Esophagus muscularis mucosa (tissue), 3 donors: ENCODE measurements around the gene PIH1D2.

Experiments used
- POLR2A ChIP-seq: fragments of 450-650 bp; IDR thresholded peaks from one replicate; pipeline ENCODE4 v1.6.1; 2017; ENCODE audit warnings: antibody characterized with exemption, moderate library complexity, mild to moderate bottlenecking, low read depth
- TF ChIP-seq, protein P1 (sequence below), 3 experiments: fragments of 200-600 bp in 2 of 3; fragments of 450-650 bp in 1 of 3; sonication (generic) in 2 of 3; IDR thresholded peaks; one replicate each; pipeline ENCODE4 v1.5.1; 2017 to 2019; ENCODE audit warnings: antibody characterized with exemption in 3 of 3, mild to moderate bottlenecking in 2 of 3, moderate library complexity in 1 of 3

DNA sequence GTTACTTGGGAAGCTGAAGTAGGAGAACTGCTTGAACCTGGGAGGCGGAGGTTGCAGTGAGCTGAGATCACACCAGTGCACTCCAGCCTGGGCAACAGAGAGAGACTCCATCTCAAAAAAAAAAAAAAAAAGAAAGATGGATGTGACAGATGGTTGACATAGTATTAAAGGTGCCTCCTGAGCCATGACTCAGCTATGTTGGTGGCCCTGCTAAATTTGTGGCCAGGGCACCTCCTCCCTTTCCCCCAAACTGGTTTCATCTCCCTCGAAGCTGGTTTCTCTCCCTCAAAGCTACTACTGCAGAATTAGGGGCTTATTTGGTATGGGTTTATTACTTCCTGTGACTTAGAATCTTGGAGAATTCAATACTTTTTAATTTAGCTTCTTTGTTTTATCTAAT lies 44.4 kb upstream of the PIH1D2 start:
- TF ChIP-seq POLR2A, result no peak
- TF ChIP-seq, protein P1, sequence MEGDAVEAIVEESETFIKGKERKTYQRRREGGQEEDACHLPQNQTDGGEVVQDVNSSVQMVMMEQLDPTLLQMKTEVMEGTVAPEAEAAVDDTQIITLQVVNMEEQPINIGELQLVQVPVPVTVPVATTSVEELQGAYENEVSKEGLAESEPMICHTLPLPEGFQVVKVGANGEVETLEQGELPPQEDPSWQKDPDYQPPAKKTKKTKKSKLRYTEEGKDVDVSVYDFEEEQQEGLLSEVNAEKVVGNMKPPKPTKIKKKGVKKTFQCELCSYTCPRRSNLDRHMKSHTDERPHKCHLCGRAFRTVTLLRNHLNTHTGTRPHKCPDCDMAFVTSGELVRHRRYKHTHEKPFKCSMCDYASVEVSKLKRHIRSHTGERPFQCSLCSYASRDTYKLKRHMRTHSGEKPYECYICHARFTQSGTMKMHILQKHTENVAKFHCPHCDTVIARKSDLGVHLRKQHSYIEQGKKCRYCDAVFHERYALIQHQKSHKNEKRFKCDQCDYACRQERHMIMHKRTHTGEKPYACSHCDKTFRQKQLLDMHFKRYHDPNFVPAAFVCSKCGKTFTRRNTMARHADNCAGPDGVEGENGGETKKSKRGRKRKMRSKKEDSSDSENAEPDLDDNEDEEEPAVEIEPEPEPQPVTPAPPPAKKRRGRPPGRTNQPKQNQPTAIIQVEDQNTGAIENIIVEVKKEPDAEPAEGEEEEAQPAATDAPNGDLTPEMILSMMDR (IDR thresholded peaks at IDR 0.05), result no peak
